ENCODE measurements around the gene FKBP6. TPM values are rescaled to one million over a fixed set of nuclear protein-coding genes. Genes with fewer than 3 reads are reported as not detected.
"Not testable (repeated sequence)": the region's sequence is repeated elsewhere in the genome, so short reads cannot be mapped to it uniquely, and the experiment has no call there.

FKBP6 gene
- total RNA-seq, 1 experiment from 2014 or later: not detected

- no peak overlapping the region for H2BK12ac ChIP-seq (ENCODE audit: insufficient read length, low read depth, low read length)
- no peaks in the 10 kb centered on the region; a peak in 1 of 7 replicates for H3K36me3 Mint-ChIP-seq (ENCODE audit: insufficient read depth in 1 of 3, low read depth in 3 of 3)
- H3K23me2 ChIP-seq (ENCODE audit: insufficient read length, low read depth, low read length, poor library complexity, severe bottlenecking): no peaks in the 10 kb centered on the region
- H3K79me2 ChIP-seq (ENCODE audit: insufficient read depth, low read length): no peaks in the 10 kb centered on the region
- H3K79me1 ChIP-seq (ENCODE audit: insufficient read depth, low read depth, low read length, poor library complexity, severe bottlenecking): no peaks in the 10 kb centered on the region
- DNase-seq: no peak
- no peak overlapping the region for H3K27ac ChIP-seq (ENCODE audit: insufficient read length, low read depth, low read length)
- no peak overlapping the region for H3K9ac ChIP-seq (ENCODE audit: extremely low read depth, insufficient read length, low read length)
- no peak overlapping the region for H3K4ac ChIP-seq (ENCODE audit: low read depth, low read length)
- H3K4me1 ChIP-seq (ENCODE audit: insufficient read depth, low read length): no peaks in the 10 kb centered on the region
- H3K27ac Mint-ChIP-seq: no peak overlapping the region
- WGBS (ENCODE audit: extremely low coverage, insufficient read length, low lambda C conversion rate): no CpG with 5 or more reads among the region's 20 CpGs
- H2BK20ac ChIP-seq (ENCODE audit: low read depth, low read length, poor library complexity, severe bottlenecking): no peak overlapping the region
- no peak overlapping the region for H4K91ac ChIP-seq (ENCODE audit: insufficient read length, low read depth, low read length)
- H3T11ph ChIP-seq (ENCODE audit: low read length): no peak overlapping the region
- H3K4me3 Mint-ChIP-seq: no peak overlapping the region
- H2AFZ ChIP-seq (ENCODE audit: low read length): no peak overlapping the region
- H3K4me1 Mint-ChIP-seq: no peaks in the 10 kb centered on the region; a peak in 1 of 4 replicates
- H4K5ac ChIP-seq (ENCODE audit: insufficient read length, low read depth, low read length): no peak overlapping the region
- TF ChIP-seq CTCF (conservative IDR thresholded peaks at IDR 0.05): no peak
- H3K14ac ChIP-seq (ENCODE audit: insufficient read depth, low read length): no peak overlapping the region
- H3K9me3 ChIP-seq (ENCODE audit: control insufficient read depth, low read depth, low read length): no peaks in the 10 kb centered on the region
- H2BK15ac ChIP-seq (ENCODE audit: low read depth, low read length): no peak overlapping the region
- H4K20me1 ChIP-seq (ENCODE audit: control insufficient read depth, insufficient read depth, insufficient read length): no peaks in the 10 kb centered on the region
- H3K4me2 ChIP-seq (ENCODE audit: insufficient read depth, insufficient read length, low read length): no peak overlapping the region
- H3K18ac ChIP-seq (ENCODE audit: insufficient read length, low read depth, low read length): no peak overlapping the region
- H2BK5ac ChIP-seq (ENCODE audit: insufficient read length, low read length): no peak overlapping the region
- H2AK5ac ChIP-seq (ENCODE audit: insufficient read length, low read length): no peak overlapping the region
- H3K27me3 Mint-ChIP-seq (ENCODE audit: low read depth): peaks cover 12% of the 10 kb centered on the region
- H3K9me3 Mint-ChIP-seq: no peaks in the 10 kb centered on the region
- H3K23ac ChIP-seq (ENCODE audit: insufficient read length, low read depth, low read length): no peak overlapping the region
- no peaks in the 10 kb centered on the region for H3K27me3 ChIP-seq (ENCODE audit: insufficient read depth, low read length)
- H3K56ac ChIP-seq (ENCODE audit: insufficient read length, low read depth, low read length): no peak overlapping the region
- H2BK120ac ChIP-seq (ENCODE audit: low read depth, low read length, poor library complexity, severe bottlenecking): no peak overlapping the region
- H4K8ac ChIP-seq (replicated peaks; ENCODE audit: insufficient read length, low read depth, low read length): no peak overlapping the region
Observed at GRCh38 chr7:73376671-73377412, 48.9 kb downstream of the FKBP6 start.

- not testable (repeated sequence) for H2BK5ac ChIP-seq (ENCODE audit: insufficient read length, low read length); H2BK20ac ChIP-seq (ENCODE audit: low read depth, low read length, poor library complexity, severe bottlenecking); H3K23ac ChIP-seq (ENCODE audit: insufficient read length, low read depth, low read length); H4K91ac ChIP-seq (ENCODE audit: insufficient read length, low read depth, low read length); H3K9me3 Mint-ChIP-seq; H3K79me1 ChIP-seq (ENCODE audit: insufficient read depth, low read depth, low read length, poor library complexity, severe bottlenecking); H3K9ac ChIP-seq (ENCODE audit: extremely low read depth, insufficient read length, low read length); H3K4me2 ChIP-seq (ENCODE audit: insufficient read depth, insufficient read length, low read length); H3K36me3 Mint-ChIP-seq (ENCODE audit: insufficient read depth in 1 of 3, low read depth in 3 of 3); H3K27ac Mint-ChIP-seq; H4K5ac ChIP-seq (ENCODE audit: insufficient read length, low read depth, low read length); H3K14ac ChIP-seq (ENCODE audit: insufficient read depth, low read length); H2BK15ac ChIP-seq (ENCODE audit: low read depth, low read length); H3K27me3 ChIP-seq (ENCODE audit: insufficient read depth, low read length); H3T11ph ChIP-seq (ENCODE audit: low read length); H4K20me1 ChIP-seq (ENCODE audit: control insufficient read depth, insufficient read depth, insufficient read length); DNase-seq; H2BK12ac ChIP-seq (ENCODE audit: insufficient read length, low read depth, low read length); H2AK5ac ChIP-seq (ENCODE audit: insufficient read length, low read length); H2BK120ac ChIP-seq (ENCODE audit: low read depth, low read length, poor library complexity, severe bottlenecking); H3K4me3 Mint-ChIP-seq; H3K9me3 ChIP-seq (ENCODE audit: control insufficient read depth, low read depth, low read length); H3K23me2 ChIP-seq (ENCODE audit: insufficient read length, low read depth, low read length, poor library complexity, severe bottlenecking); H3K56ac ChIP-seq (ENCODE audit: insufficient read length, low read depth, low read length); H3K27ac ChIP-seq (ENCODE audit: insufficient read length, low read depth, low read length); H3K4me1 ChIP-seq (ENCODE audit: insufficient read depth, low read length); H3K4me1 Mint-ChIP-seq; H2AFZ ChIP-seq (ENCODE audit: low read length); H4K8ac ChIP-seq (replicated peaks; ENCODE audit: insufficient read length, low read depth, low read length); H3K18ac ChIP-seq (ENCODE audit: insufficient read length, low read depth, low read length); H3K79me2 ChIP-seq (ENCODE audit: insufficient read depth, low read length); H3K4ac ChIP-seq (ENCODE audit: low read depth, low read length)
- WGBS (ENCODE audit: extremely low coverage, insufficient read length, low lambda C conversion rate): no CpG with 5 or more reads among the region's 68 CpGs
- H3K27me3 Mint-ChIP-seq (ENCODE audit: low read depth): peaks cover 12% of the 10 kb centered on the region
Observed at GRCh38 chr7:73377413-73378200, 49.6 kb downstream of the FKBP6 start.
